Measurements from ENCODE around the gene SLITRK3. TPM values are rescaled to one million over a fixed set of nuclear protein-coding genes. Genes with fewer than 3 reads are reported as not detected.

SLITRK3 gene
- total and polyA plus RNA-seq, 2 donors (not counting 1 experiment from before 2014, with no cell fraction given), result not detected

- no peak overlapping the region for H3K4me2 ChIP-seq (replicated peaks; ENCODE audit: low read depth, low read length, poor library complexity, severe bottlenecking)
- intact Hi-C loops (cut with micrococcal nuclease), result no loop called here
- Mint-ChIP-seq H3K27me3 (no peaks in the 10 kb centered on the region), H3K27ac (no peak overlapping the region), H3K9me3 (ENCODE audit: insufficient read depth) (no peaks in the 10 kb centered on the region), H3K4me3 (no peak overlapping the region), H3K4me1 (no peaks in the 10 kb centered on the region)
- no peak overlapping the region for H3K4me3 ChIP-seq (ENCODE audit: control extremely low read depth in 1 of 5, extremely low read depth in 1 of 5, insufficient read depth in 1 of 5, low read depth in 2 of 5, low read length in 4 of 5)
- WGBS (ENCODE audit: insufficient coverage), result no CpG with 5 or more reads among the region's 1 CpG
- ChIA-PET POLR2A (no interaction called here), CTCF (no interaction called here)
- DNase-seq (no peak), ATAC-seq (ENCODE audit: low read depth) (no peak)
- H3K4me1 ChIP-seq (ENCODE audit: control insufficient read depth in 2 of 2, insufficient read depth in 2 of 2, low read length in 2 of 2), result no peaks in the 10 kb centered on the region
- H3K9ac ChIP-seq (ENCODE audit: low read length), result no peak overlapping the region
- H3K27me3 ChIP-seq (replicated peaks in 1 of 4; ENCODE audit: control extremely low read depth in 1 of 4, control insufficient read depth in 3 of 4, insufficient read depth in 4 of 4, low read length in 3 of 4), result no peaks in the 10 kb centered on the region
- H4K20me1 ChIP-seq (ENCODE audit: control insufficient read depth, insufficient read depth, low read length, poor library complexity, severe bottlenecking), result no peaks in the 10 kb centered on the region
- no peak overlapping the region for H2AFZ ChIP-seq (ENCODE audit: insufficient read depth, low read depth, low read length, poor library complexity, severe bottlenecking)
- H3K79me2 ChIP-seq (ENCODE audit: control insufficient read depth, insufficient read depth, low read length), result no peaks in the 10 kb centered on the region
- TF ChIP-seq EZH2 (IDR thresholded peaks at IDR 0.05; ENCODE audit: borderline replicate concordance, insufficient read depth, low read depth, low read length, poor library complexity, severe bottlenecking), result no peak
- no peak for TF ChIP-seq CTCF (IDR thresholded peaks at IDR 0.05)
- no peaks in the 10 kb centered on the region for H3K36me3 ChIP-seq (replicated peaks in 1 of 2; ENCODE audit: control extremely low read depth in 1 of 2, control insufficient read depth in 1 of 2, extremely low read depth in 1 of 2, insufficient read depth in 2 of 2, low read length in 1 of 2)
- no peaks in the 10 kb centered on the region for H3K9me3 ChIP-seq (ENCODE audit: control extremely low read depth in 1 of 3, control insufficient read depth in 2 of 3, insufficient read depth in 1 of 3, low read length in 2 of 3)
- H3K27ac ChIP-seq (ENCODE audit: low read length in 2 of 2), result no peak overlapping the region
Observed at GRCh38 chr3:165225604-165226003, 29.4 kb upstream of the SLITRK3 start.

GRCh38 chr3:165217739-165218138 is 21.6 kb upstream of the SLITRK3 start:
- Mint-ChIP-seq H3K27ac (no peak overlapping the region), H3K4me3 (no peak overlapping the region), H3K9me3 (ENCODE audit: insufficient read depth) (no peaks in the 10 kb centered on the region), H3K27me3 (no peaks in the 10 kb centered on the region), H3K4me1 (no peaks in the 10 kb centered on the region)
- CTCF ChIA-PET, result no interaction called here
- intact Hi-C loops (cut with micrococcal nuclease), result no loop called here
- Histone ChIP-seq H3K9me3 (ENCODE audit: control extremely low read depth in 1 of 3, control insufficient read depth in 2 of 3, insufficient read depth in 1 of 3, low read length in 2 of 3) (no peaks in the 10 kb centered on the region), H3K9ac (ENCODE audit: low read length) (no peak overlapping the region), H3K79me2 (ENCODE audit: control insufficient read depth, insufficient read depth, low read length) (no peaks in the 10 kb centered on the region), H3K4me3 (ENCODE audit: control extremely low read depth in 1 of 5, extremely low read depth in 1 of 5, insufficient read depth in 1 of 5, low read depth in 2 of 5, low read length in 4 of 5) (no peak overlapping the region), H3K27ac (ENCODE audit: low read length in 2 of 2) (no peak overlapping the region), H3K4me2 (replicated peaks; ENCODE audit: low read depth, low read length, poor library complexity, severe bottlenecking) (no peak overlapping the region), H4K20me1 (ENCODE audit: control insufficient read depth, insufficient read depth, low read length, poor library complexity, severe bottlenecking) (no peaks in the 10 kb centered on the region), H3K36me3 (replicated peaks in 1 of 2; ENCODE audit: control extremely low read depth in 1 of 2, control insufficient read depth in 1 of 2, extremely low read depth in 1 of 2, insufficient read depth in 2 of 2, low read length in 1 of 2) (no peaks in the 10 kb centered on the region), H3K4me1 (ENCODE audit: control insufficient read depth in 2 of 2, insufficient read depth in 2 of 2, low read length in 2 of 2) (no peaks in the 10 kb centered on the region), H3K27me3 (replicated peaks in 1 of 4; ENCODE audit: control extremely low read depth in 1 of 4, control insufficient read depth in 3 of 4, insufficient read depth in 4 of 4, low read length in 3 of 4) (no peaks in the 10 kb centered on the region), H2AFZ (ENCODE audit: insufficient read depth, low read depth, low read length, poor library complexity, severe bottlenecking) (no peak overlapping the region)
- ATAC-seq (ENCODE audit: low read depth), result no peak
- no peak for TF ChIP-seq EZH2 (IDR thresholded peaks at IDR 0.05; ENCODE audit: borderline replicate concordance, insufficient read depth, low read depth, low read length, poor library complexity, severe bottlenecking)
- no CpG with 5 or more reads among the region's 2 CpGs for WGBS (ENCODE audit: insufficient coverage)
- POLR2A ChIA-PET, result no interaction called here
- no peak for DNase-seq
